NCI-H1694 treated with DMSO at 0.1 percent for 48 hours (cell line): ENCODE measurements around the gene STIMATE.

ENCODE experiments used
- DNase-seq: peaks from one replicate; lab custom pipeline; 2025; lab: John Stamatoyannopoulos, UW

The STIMATE gene

DNA sequence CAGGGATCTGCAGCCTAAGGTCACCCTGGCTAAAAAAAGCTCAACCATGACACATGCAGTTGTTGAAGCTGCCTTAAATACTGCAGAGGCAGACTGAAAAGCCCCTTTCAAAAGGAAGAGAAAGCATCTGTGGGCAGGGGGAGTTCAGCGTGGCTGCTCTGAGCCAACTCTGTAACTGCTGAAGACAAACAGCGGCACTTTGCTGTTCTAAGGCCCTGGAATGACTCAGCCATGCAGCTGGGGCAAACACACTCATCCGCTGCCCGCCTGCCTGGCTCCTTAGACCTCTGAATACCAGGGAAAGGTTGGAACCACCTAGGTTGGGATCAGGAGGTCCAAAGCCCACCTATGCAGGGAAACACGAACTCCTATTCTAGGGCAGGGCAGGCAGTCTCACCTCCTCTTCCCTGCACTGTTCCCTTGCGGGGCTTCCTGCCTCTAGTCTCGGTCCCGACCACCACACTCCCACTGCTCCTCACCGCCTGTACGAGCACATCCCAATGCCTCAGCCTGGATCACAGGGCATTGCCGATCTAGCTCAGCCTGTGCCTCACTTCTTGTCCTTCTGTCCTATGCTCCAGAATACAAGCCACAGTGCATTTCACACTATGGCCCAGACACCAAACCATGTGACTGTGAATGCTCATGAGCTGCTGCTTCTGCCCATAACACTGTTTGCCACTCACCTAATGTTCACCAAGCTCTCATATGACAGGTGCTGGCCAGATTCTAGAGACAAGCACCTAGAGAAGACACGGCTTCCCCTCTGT is 56.0 kb downstream of the STIMATE start:
- no peak for DNase-seq

- DNase-seq: no peak
These were observed 57.3 kb downstream of the STIMATE start for GRCh38 chr3:52839892-52840545.

DNA sequence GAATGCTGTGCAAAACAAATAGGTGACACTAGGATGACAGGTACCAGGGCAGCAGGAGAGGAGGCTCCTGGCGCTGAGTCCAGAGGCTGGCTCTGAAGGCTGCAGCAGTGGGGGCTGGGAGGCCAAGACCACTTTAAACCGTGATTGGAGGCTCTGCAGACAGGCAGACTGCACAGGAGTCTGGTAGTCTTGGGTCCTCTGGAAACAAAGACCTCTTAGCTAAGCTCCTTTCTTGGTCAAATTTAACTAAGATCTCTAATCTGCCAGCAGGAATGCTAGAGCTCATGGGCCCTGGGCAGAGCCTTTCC is 58.1 kb downstream of the STIMATE start:
- no peak for DNase-seq

- DNase-seq: no peak
These were observed 58.6 kb downstream of the STIMATE start for GRCh38 chr3:52838561-52839267.

DNA sequence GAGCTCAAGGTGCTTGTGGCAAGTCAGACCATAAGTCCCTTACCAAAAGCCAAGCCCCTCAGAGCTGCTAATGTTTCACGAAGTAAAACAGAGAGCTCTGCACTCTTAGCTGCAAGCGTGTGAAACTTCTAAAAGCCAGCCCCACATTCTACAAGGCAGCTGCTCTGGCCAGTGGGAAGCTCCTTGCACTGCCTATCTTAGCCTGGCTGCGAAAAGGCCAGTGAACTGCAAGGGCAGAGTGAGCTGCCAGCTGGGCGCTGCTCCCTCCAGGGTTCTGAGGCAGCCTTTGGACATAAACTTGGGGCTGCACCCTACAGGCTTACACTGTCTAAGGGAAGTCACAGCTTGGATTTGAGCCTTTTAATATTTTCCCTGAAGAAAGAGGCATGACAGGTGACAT is 60.4 kb downstream of the STIMATE start:
- DNase-seq: no peak

- DNase-seq: no peak
These were observed 60.9 kb downstream of the STIMATE start for GRCh38 chr3:52836471-52836845.

DNA sequence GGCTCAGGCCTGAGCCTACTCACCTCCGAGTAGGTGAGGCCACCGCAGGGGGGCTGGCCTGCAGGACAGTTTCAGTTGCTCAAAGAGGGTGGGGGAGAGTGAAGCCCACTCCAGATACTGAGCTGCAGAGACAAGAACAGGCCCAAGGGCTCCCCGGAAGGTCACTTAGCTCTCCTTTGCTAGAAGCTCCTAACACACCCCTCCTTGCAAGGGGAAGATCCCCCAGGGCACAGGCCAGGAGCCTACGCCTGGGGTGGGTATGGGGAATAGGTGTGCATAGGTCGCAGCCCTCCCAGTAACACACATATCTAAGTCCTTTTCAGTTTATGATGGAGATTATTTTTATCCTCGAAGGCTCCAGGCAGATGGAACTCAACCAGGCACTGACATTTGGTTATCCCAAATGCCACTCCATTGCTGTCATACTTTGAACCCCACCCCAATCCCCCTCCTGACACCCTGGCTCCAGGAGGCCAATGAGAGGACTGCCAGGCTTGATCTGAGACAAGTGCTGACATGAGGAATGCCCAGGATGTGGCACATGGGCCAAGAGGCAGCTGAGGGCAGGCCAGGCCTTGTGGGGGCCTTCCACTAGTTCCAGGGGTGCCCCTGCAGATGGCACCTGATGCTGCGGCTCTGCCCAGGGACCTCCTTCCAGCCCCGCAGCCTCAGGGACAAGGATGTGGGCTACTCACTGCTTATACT is 61.4 kb downstream of the STIMATE start:
- DNase-seq: no peak

- DNase-seq: no peak
These were observed 62.4 kb downstream of the STIMATE start, which contains the start of gene MUSTN1 for GRCh38 chr3:52834871-52835501. Gene MUSTN1, minus strand, starts transcription at chr3:52835019. Its CDS starts 71 bp downstream, at chr3:52834948.

GRCh38 chr3:52833202-52833601 is 64.1 kb downstream of the STIMATE start:
- no peak for DNase-seq

GRCh38 chr3:52831500-52832301 is 65.6 kb downstream of the STIMATE start:
- peak; percentile 20 for DNase-seq

- DNase-seq: no peak
These were observed 66.7 kb downstream of the STIMATE start, which contains the start of gene ITIH4 for GRCh38 chr3:52830535-52831258. Gene ITIH4, minus strand, starts transcription at chr3:52830672. Its CDS starts 30 bp downstream, at chr3:52830642.

DNA sequence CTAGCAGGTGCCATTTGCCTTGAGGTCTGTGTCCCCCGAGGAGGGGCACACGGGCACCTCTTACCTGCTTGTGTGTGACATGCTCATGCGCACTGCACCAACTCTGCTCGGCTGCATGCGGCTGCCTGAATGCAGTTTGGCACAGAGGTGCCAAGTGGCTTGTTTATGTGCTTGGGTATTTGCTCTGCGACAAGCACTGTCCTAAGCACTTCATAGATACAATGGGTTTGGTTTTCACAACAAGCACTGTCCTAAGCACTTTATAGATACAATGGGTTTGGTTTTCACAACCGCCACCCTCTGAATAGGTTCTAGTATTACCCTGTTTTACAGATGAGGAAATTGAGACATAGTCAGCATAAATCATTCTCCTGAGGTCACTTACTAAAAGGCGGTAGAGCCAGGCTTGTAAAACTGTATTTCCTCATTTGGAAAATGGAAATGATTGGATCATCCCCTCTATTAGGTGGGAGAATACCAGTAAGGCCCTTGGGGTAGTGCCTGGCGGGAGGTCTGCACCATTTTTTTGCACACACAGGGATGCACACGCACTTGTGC is 67.4 kb downstream of the STIMATE start:
- DNase-seq: no peak

DNA sequence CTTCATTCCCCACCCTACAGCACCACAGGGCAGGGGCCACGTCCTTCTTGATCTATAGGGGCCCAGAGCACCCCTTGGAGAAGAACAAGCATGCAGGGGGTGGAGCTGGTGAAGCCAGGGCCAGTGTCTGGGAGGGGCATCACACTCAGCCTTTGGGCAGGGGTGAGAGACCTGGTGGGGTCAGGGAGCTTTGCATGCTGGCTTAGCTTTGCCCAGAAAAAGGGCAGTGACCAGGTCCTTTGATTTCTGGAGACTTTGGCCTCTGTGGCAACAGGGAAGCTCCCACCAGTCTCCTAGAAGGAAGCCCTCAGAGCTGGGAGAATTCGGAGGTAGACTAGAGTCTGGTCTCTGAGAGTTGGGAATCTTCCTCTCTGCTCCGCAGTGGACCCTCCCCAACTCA is 67.9 kb downstream of the STIMATE start:
- no peak for DNase-seq

DNA sequence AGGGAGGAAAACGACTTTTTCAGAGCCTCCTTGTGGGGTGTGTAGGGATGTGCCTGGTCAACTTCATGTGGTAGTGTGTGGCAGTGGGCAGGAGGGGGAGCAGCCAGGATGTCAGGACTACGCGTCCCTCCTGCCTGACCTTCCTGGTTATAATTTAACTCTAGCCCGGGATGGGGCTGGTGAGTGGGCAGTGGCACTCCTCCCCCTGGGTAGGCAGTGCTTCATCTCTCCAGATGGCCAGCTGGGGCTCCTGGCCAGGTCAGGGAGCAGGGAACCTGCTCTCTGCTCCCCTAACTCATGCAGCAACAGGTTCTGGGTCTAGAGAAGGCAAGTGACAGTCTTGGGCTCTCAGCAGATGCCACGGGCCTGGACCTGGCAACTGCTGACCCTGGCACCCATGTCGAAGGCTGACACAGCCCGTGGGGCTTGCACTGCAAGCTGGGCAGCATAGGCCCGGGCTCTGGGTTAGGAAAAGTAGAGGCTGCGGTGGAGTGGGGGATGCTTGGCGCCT is 69.4 kb downstream of the STIMATE start:
- DNase-seq: no peak

DNA sequence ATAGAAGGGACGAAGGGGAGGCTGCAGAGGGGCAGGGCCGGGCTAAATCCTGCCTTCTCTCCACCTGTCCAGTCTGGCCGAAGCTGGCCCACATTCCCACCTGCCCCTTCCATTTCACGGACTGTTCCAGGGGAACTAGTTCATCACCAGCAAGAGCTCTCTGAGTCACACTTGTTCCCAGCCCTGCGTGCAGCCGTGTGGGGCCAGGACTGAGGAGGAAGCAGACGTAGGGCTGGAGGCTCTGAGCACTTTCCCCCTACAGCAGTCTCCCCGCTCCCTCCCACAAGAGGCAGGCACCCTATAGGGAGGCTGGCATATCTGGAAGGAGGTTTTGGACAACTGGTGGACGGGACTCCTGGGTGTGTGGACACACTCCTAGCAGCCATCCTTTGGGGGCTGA is 69.9 kb downstream of the STIMATE start:
- DNase-seq: no peak

GRCh38 chr3:52824037-52824436 is 73.3 kb downstream of the STIMATE start:
- DNase-seq: no peak

DNA sequence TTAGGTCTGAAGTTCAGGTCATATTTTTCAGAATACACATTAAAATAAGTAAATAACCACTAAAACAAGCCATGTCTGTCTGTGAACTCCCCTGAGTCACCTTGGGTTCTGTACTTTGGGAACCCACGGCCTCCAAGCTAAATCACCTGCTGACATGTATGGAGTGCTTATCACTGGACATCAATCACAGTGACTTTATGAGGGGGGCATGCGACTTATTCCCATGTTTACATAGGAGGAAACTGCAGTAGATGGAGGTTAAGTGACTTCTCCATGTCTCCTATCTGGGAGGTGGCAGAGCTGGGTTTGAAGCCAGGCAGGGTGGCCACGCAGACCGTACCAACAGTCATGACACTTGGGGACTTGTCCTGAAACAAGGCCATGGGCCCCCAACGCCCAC is 75.0 kb downstream of the STIMATE start:
- no peak for DNase-seq

GRCh38 chr3:52820736-52821135 is 76.6 kb downstream of the STIMATE start:
- DNase-seq: peak; percentile 24

- no peak for DNase-seq
These were observed 77.4 kb downstream of the STIMATE start for GRCh38 chr3:52819936-52820335.

- no peak for DNase-seq
These were observed 79.5 kb downstream of the STIMATE start for GRCh38 chr3:52817860-52818259.
